ENCODE data around the gene PTH1R. TPM values are rescaled to one million over a fixed set of nuclear protein-coding genes. Genes with fewer than 3 reads are reported as not detected.

The PTH1R gene
- total RNA-seq, 4 donors from 2014 or later, result 7.8 to 18.5 (median 14.5) TPM

GRCh38 chr3:46912986-46913385 lies 35.5 kb downstream of the PTH1R start:
- Histone ChIP-seq H3K27ac (no peak overlapping the region), H3K36me3 (peaks cover 0 to 18% of the 10 kb centered on the region in 2 donors), H3K4me1 (peaks cover 0 to 34% (median 13%) of the 10 kb centered on the region in 3 donors), H3K9me3 (no peaks in the 10 kb centered on the region), H3K27me3 (no peaks in the 10 kb centered on the region), H3K4me3 (no peak overlapping the region)
- ATAC-seq, result no peak
- no peak for TF ChIP-seq EP300 (IDR thresholded peaks at IDR 0.05)
- 70 to 84% methylated on average over 2 to 3 of the region's 3 CpGs for WGBS, 2 donors (ENCODE audit: low coverage in 1 of 2)

- 0 to 18% methylated on average over 2 to 4 of the region's 8 CpGs for WGBS, 2 donors (ENCODE audit: low coverage in 1 of 2)
- ATAC-seq, result peak; percentile 39
Observed at GRCh38 chr3:46913644-46914043, 36.1 kb downstream of the PTH1R start.

GRCh38 chr3:46914849-46915248 lies 37.3 kb downstream of the PTH1R start:
- ATAC-seq, result no peak
- no peak overlapping the region for H3K27ac ChIP-seq
- WGBS, 2 donors (ENCODE audit: low coverage in 1 of 2), result 70 to 77% methylated on average over 4 to 5 of the region's 7 CpGs
- no peaks in the 10 kb centered on the region for H3K9me3 ChIP-seq
- H3K36me3 ChIP-seq, result peaks cover 0 to 35% of the 10 kb centered on the region in 2 donors
- no peak overlapping the region for H3K4me3 ChIP-seq
- no peaks in the 10 kb centered on the region for H3K27me3 ChIP-seq
- H3K4me1 ChIP-seq, result peaks cover 0 to 15% (median 0%) of the 10 kb centered on the region in 3 donors
- TF ChIP-seq CTCF (IDR thresholded peaks at IDR 0.05) (no peak), POLR2AphosphoS5 (IDR thresholded peaks at IDR 0.05) (no peak), POLR2A (IDR thresholded peaks at IDR 0.05) (no peak), EP300 (IDR thresholded peaks at IDR 0.05) (no peak)

More at GRCh38 chr3:46913644-46914043, 36.1 kb downstream of the PTH1R start:
- Histone ChIP-seq H3K27ac (no peak overlapping the region), H3K4me3 (no peak overlapping the region), H3K4me1 (peaks cover 0 to 27% (median 8%) of the 10 kb centered on the region in 3 donors), H3K36me3 (peaks cover 0 to 23% of the 10 kb centered on the region in 2 donors), H3K9me3 (no peaks in the 10 kb centered on the region), H3K27me3 (no peaks in the 10 kb centered on the region)
- no peak for TF ChIP-seq EP300 (IDR thresholded peaks at IDR 0.05)
- TF ChIP-seq POLR2A (IDR thresholded peaks at IDR 0.05), result no peak
- no peak for TF ChIP-seq CTCF (IDR thresholded peaks at IDR 0.05)
- TF ChIP-seq POLR2AphosphoS5 (IDR thresholded peaks at IDR 0.05), result no peak

GRCh38 chr3:46915297-46915822 lies 37.8 kb downstream of the PTH1R start:
- Histone ChIP-seq H3K27ac (no peak overlapping the region), H3K4me1 (peaks cover 0 to 13% (median 0%) of the 10 kb centered on the region in 3 donors), H3K36me3 (peaks cover 0 to 41% of the 10 kb centered on the region in 2 donors), H3K27me3 (no peaks in the 10 kb centered on the region), H3K4me3 (no peak overlapping the region), H3K9me3 (no peaks in the 10 kb centered on the region)
- no peak for ATAC-seq
- TF ChIP-seq POLR2AphosphoS5 (IDR thresholded peaks at IDR 0.05) (no peak), EP300 (IDR thresholded peaks at IDR 0.05) (no peak)
- 74 to 82% methylated on average over 5 to 8 of the region's 8 CpGs for WGBS, 2 donors (ENCODE audit: low coverage in 1 of 2)

GRCh38 chr3:46916278-46916677 lies 38.8 kb downstream of the PTH1R start:
- 58% methylated on average over 1 of the region's 1 CpG; no CpG with 5 or more reads in 1 of the 2 donors for WGBS, 2 donors (ENCODE audit: low coverage in 1 of 2)
- Histone ChIP-seq H3K4me3 (no peak overlapping the region), H3K27ac (no peak overlapping the region), H3K36me3 (peaks cover 0 to 50% of the 10 kb centered on the region in 2 donors), H3K4me1 (peaks cover 0 to 13% (median 0%) of the 10 kb centered on the region in 3 donors), H3K27me3 (no peaks in the 10 kb centered on the region), H3K9me3 (no peaks in the 10 kb centered on the region)
- TF ChIP-seq EP300 (IDR thresholded peaks at IDR 0.05), result no peak
- no peak for TF ChIP-seq POLR2AphosphoS5 (IDR thresholded peaks at IDR 0.05)
- TF ChIP-seq POLR2A (IDR thresholded peaks at IDR 0.05), result no peak
- TF ChIP-seq CTCF (IDR thresholded peaks at IDR 0.05), result no peak
- ATAC-seq, result no peak

- H3K27ac ChIP-seq, result no peak overlapping the region
- H3K9me3 ChIP-seq, result no peaks in the 10 kb centered on the region
- no peak for ATAC-seq
- H3K27me3 ChIP-seq, result no peaks in the 10 kb centered on the region
- no peak overlapping the region for H3K4me3 ChIP-seq
- 77 to 90% methylated on average over 3 of the region's 3 CpGs for WGBS, 2 donors (ENCODE audit: low coverage in 1 of 2)
- no peak for TF ChIP-seq POLR2AphosphoS5 (IDR thresholded peaks at IDR 0.05)
- TF ChIP-seq EP300 (IDR thresholded peaks at IDR 0.05), result no peak
- TF ChIP-seq POLR2A (IDR thresholded peaks at IDR 0.05), result no peak
- TF ChIP-seq CTCF (IDR thresholded peaks at IDR 0.05), result no peak
- H3K36me3 ChIP-seq, result peaks cover 0 to 55% of the 10 kb centered on the region in 2 donors
- peaks cover 0 to 13% (median 0%) of the 10 kb centered on the region in 3 donors for H3K4me1 ChIP-seq
Observed at GRCh38 chr3:46916799-46917198, 39.3 kb downstream of the PTH1R start.

Data from gastroesophageal sphincter (tissue), 4 donors.